ENCODE data around the gene KCNJ6. TPM values are rescaled to one million over a fixed set of nuclear protein-coding genes. Genes with fewer than 3 reads are reported as not detected.

The KCNJ6 gene
- total RNA-seq, 1 donor from 2014 or later: not detected

GRCh38 chr21:37744551-37744950 is 171.7 kb downstream of the KCNJ6 start:
- peaks cover 3% of the 10 kb centered on the region for H3K9me3 Mint-ChIP-seq
- no peak overlapping the region for H3K4me3 ChIP-seq
- no peaks in the 10 kb centered on the region for H3K27me3 ChIP-seq
- no peaks in the 10 kb centered on the region for H3K4me1 Mint-ChIP-seq
- H3K9me3 ChIP-seq (ENCODE audit: low read depth): no peaks in the 10 kb centered on the region
- DNase-seq (ENCODE audit: low spot score): no peak
- no peaks in the 10 kb centered on the region for H3K79me2 ChIP-seq (ENCODE audit: low read depth)
- no peaks in the 10 kb centered on the region for H3K4me1 ChIP-seq
- no peak overlapping the region for H3K27ac ChIP-seq
- TF ChIP-seq EZH2phosphoT487 (IDR thresholded peaks at IDR 0.05) (no peak), EZH2 (IDR thresholded peaks at IDR 0.05) (no peak), CTCF (IDR thresholded peaks at IDR 0.05) (no peak)
- peaks cover 2% of the 10 kb centered on the region for H3K36me3 Mint-ChIP-seq
- H2AFZ ChIP-seq (replicated peaks): no peak overlapping the region
- H3K27ac Mint-ChIP-seq: no peak overlapping the region
- H4K20me1 ChIP-seq (ENCODE audit: low read depth): no peaks in the 10 kb centered on the region
- no peaks in the 10 kb centered on the region for H3K27me3 Mint-ChIP-seq (ENCODE audit: insufficient read depth, low read depth)
- H3F3A ChIP-seq (ENCODE audit: low read depth): no peaks in the 10 kb centered on the region
- no peak overlapping the region for H3K4me3 Mint-ChIP-seq
- H3K9ac ChIP-seq: no peak overlapping the region
- no peak overlapping the region for H3K4me2 ChIP-seq
- no peaks in the 10 kb centered on the region for H3K36me3 ChIP-seq

GRCh38 chr21:37742532-37742931 is 173.7 kb downstream of the KCNJ6 start:
- DNase-seq (ENCODE audit: low spot score): no peak
- Mint-ChIP-seq H3K36me3 (peaks cover 2% of the 10 kb centered on the region), H3K4me1 (no peaks in the 10 kb centered on the region)

GRCh38 chr21:37742115-37742514 is 174.1 kb downstream of the KCNJ6 start:
- Histone ChIP-seq H2AFZ (replicated peaks) (no peak overlapping the region), H4K20me1 (ENCODE audit: low read depth) (no peaks in the 10 kb centered on the region), H3K36me3 (no peaks in the 10 kb centered on the region), H3K79me2 (ENCODE audit: low read depth) (no peaks in the 10 kb centered on the region), H3K4me2 (no peak overlapping the region), H3K9me3 (ENCODE audit: low read depth) (no peaks in the 10 kb centered on the region), H3F3A (ENCODE audit: low read depth) (no peaks in the 10 kb centered on the region), H3K4me3 (no peak overlapping the region), H3K4me1 (no peaks in the 10 kb centered on the region), H3K27ac (no peak overlapping the region), H3K27me3 (no peaks in the 10 kb centered on the region), H3K9ac (no peak overlapping the region)
- Mint-ChIP-seq H3K4me3 (no peak overlapping the region), H3K4me1 (no peaks in the 10 kb centered on the region), H3K9me3 (peaks cover 3% of the 10 kb centered on the region), H3K36me3 (no peaks in the 10 kb centered on the region), H3K27ac (no peak overlapping the region), H3K27me3 (ENCODE audit: insufficient read depth, low read depth) (no peaks in the 10 kb centered on the region)
- TF ChIP-seq EZH2 (IDR thresholded peaks at IDR 0.05) (no peak), CTCF (IDR thresholded peaks at IDR 0.05) (no peak), EZH2phosphoT487 (IDR thresholded peaks at IDR 0.05) (no peak)
- no peak for DNase-seq (ENCODE audit: low spot score)

More at GRCh38 chr21:37742532-37742931, 173.7 kb downstream of the KCNJ6 start:
- no peak overlapping the region for H3K4me3 Mint-ChIP-seq
- H3K27me3 Mint-ChIP-seq (ENCODE audit: insufficient read depth, low read depth): no peaks in the 10 kb centered on the region
- H3K4me2 ChIP-seq: no peak overlapping the region
- H3K9me3 Mint-ChIP-seq: peaks cover 3% of the 10 kb centered on the region
- H3K4me1 ChIP-seq: no peaks in the 10 kb centered on the region
- H3K79me2 ChIP-seq (ENCODE audit: low read depth): no peaks in the 10 kb centered on the region
- no peaks in the 10 kb centered on the region for H3K36me3 ChIP-seq
- H3K27ac Mint-ChIP-seq: no peak overlapping the region
- no peaks in the 10 kb centered on the region for H3K27me3 ChIP-seq
- no peaks in the 10 kb centered on the region for H4K20me1 ChIP-seq (ENCODE audit: low read depth)
- H3F3A ChIP-seq (ENCODE audit: low read depth): no peaks in the 10 kb centered on the region
- H2AFZ ChIP-seq (replicated peaks): no peak overlapping the region
- TF ChIP-seq EZH2phosphoT487 (IDR thresholded peaks at IDR 0.05): no peak
- TF ChIP-seq EZH2 (IDR thresholded peaks at IDR 0.05): no peak
- no peak for TF ChIP-seq CTCF (IDR thresholded peaks at IDR 0.05)
- H3K9ac ChIP-seq: no peak overlapping the region
- H3K27ac ChIP-seq: no peak overlapping the region
- no peaks in the 10 kb centered on the region for H3K9me3 ChIP-seq (ENCODE audit: low read depth)
- H3K4me3 ChIP-seq: no peak overlapping the region
